Fibroblast of pulmonary artery (primary cell): ENCODE measurements around the gene BRF1.
"Not testable (repeated sequence)": the region's sequence is repeated elsewhere in the genome, so short reads cannot be mapped to it uniquely, and the experiment has no call there.

ENCODE experiments used
- DNase-seq: peaks from one replicate; pipeline ENCODE4 v3.0.0-alpha.2; 2010; ENCODE audit warnings: low read depth
- H3K4me3 ChIP-seq: replicated peaks from 2 replicates; pipeline ENCODE4 v1.5.1; 2011; ENCODE audit warnings: low read depth, mild to moderate bottlenecking, control low read depth, low read length, moderate library complexity
- TF ChIP-seq, protein P1 (sequence below): IDR thresholded peaks from 2 replicates; pipeline ENCODE4 v1.5.1; 2011; ENCODE audit warnings: mild to moderate bottlenecking, control low read depth, low read length, inconsistent platforms; ENCODE audit errors: missing control alignments

The BRF1 gene

DNA sequence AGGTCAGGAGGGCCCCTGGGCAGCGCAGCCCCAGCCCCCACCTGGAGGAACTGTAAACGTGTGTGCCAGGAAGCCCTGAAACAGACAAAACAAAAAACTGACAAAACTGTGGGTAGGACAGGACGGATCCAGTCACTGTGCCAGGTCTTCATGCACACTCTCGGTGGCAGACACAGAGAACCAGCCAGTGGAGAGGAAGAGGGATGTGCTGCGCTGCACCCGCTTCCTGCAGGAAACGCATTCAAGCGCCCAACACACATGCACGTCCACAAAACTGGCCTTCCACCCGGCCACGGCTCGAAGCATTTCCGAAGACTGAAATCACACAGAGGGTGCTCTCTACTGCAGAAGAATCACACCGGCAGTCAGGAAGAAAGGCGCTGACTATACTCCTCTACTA is 16.9 kb downstream of the BRF1 start:
- TF ChIP-seq, protein P1, sequence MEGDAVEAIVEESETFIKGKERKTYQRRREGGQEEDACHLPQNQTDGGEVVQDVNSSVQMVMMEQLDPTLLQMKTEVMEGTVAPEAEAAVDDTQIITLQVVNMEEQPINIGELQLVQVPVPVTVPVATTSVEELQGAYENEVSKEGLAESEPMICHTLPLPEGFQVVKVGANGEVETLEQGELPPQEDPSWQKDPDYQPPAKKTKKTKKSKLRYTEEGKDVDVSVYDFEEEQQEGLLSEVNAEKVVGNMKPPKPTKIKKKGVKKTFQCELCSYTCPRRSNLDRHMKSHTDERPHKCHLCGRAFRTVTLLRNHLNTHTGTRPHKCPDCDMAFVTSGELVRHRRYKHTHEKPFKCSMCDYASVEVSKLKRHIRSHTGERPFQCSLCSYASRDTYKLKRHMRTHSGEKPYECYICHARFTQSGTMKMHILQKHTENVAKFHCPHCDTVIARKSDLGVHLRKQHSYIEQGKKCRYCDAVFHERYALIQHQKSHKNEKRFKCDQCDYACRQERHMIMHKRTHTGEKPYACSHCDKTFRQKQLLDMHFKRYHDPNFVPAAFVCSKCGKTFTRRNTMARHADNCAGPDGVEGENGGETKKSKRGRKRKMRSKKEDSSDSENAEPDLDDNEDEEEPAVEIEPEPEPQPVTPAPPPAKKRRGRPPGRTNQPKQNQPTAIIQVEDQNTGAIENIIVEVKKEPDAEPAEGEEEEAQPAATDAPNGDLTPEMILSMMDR, result no peak
- no peak for DNase-seq
- no peak overlapping the region for H3K4me3 ChIP-seq

- TF ChIP-seq, protein P1, result no peak
- no peak for DNase-seq
- no peak overlapping the region for H3K4me3 ChIP-seq
These were observed 17.8 kb downstream of the BRF1 start for GRCh38 chr14:105283028-105283427.

- TF ChIP-seq, protein P1, result no peak
These were observed 18.6 kb downstream of the BRF1 start for GRCh38 chr14:105282098-105282725.

GRCh38 chr14:105281371-105282097 is 19.3 kb downstream of the BRF1 start:
- TF ChIP-seq, protein P1, result peak; percentile 79
- H3K4me3 ChIP-seq, result no peak overlapping the region
- DNase-seq, result peak; percentile 74

More at GRCh38 chr14:105282098-105282725, 18.6 kb downstream of the BRF1 start:
- DNase-seq, result no peak
- H3K4me3 ChIP-seq, result no peak overlapping the region

DNA sequence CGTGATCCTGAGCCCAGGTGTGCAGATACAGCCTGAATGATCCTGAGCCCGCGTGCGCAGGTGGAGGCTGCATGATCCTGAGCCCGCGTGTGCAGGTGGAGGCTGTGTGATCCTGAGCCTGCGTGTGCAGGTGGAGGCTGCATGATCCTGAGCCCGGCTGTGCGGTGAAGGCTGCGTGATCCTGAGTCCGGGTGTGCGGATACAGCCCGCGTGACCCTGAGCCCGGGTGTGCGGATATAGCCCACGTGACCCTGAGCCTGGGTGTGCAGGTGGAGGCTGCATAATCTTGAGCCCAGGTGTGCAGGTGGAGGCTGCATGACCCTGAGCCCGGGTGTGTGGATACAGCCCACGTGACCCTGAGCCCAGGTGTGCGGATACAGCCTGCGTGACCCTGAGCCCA is 20.3 kb downstream of the BRF1 start:
- no peak overlapping the region for H3K4me3 ChIP-seq
- TF ChIP-seq, protein P1, result no peak

GRCh38 chr14:105279642-105280361 is 21.0 kb downstream of the BRF1 start:
- H3K4me3 ChIP-seq, result no peak overlapping the region
- TF ChIP-seq, protein P1, result no peak
- DNase-seq, result no peak

More for the DNA sequence above, 20.3 kb downstream of the BRF1 start:
- no peak for DNase-seq

- not testable (repeated sequence) for H3K4me3 ChIP-seq, DNase-seq
These were observed 23.4 kb downstream of the BRF1 start for GRCh38 chr14:105277448-105277847.
